Chondrocyte (in vitro differentiated cells): ENCODE results near the gene CELA2B. TPM values are rescaled to one million over a fixed set of nuclear protein-coding genes. Genes with fewer than 3 reads are reported as not detected.
"Not testable (repeated sequence)": the region's sequence is repeated elsewhere in the genome, so short reads cannot be mapped to it uniquely, and the experiment has no call there.

Experiments
- DNase-seq: peaks from one replicate; pipeline ENCODE4 v3.0.0; 2021; ENCODE audit warnings: mixed read lengths, low spot score
- H3K27ac Mint-ChIP-seq: one replicate; pipeline ENCODE4 v1.8.0; 2021; ENCODE audit warnings: mild to moderate bottlenecking, moderate library complexity, mixed read lengths; ENCODE audit not compliant: unreplicated experiment
- H3K27me3 Mint-ChIP-seq: 2 replicates; pipeline ENCODE4 v1.8.0; 2021; ENCODE audit warnings: low read depth, mixed read lengths
- H3K36me3 Mint-ChIP-seq: 2 replicates; pipeline ENCODE4 v1.8.0; 2021; ENCODE audit warnings: low read depth, mixed read lengths
- H3K4me1 Mint-ChIP-seq: 2 replicates; pipeline ENCODE4 v1.8.0; 2021; ENCODE audit warnings: low read depth, mild to moderate bottlenecking, mixed read lengths
- H3K4me3 Mint-ChIP-seq: one replicate; pipeline ENCODE4 v1.8.0; 2021; ENCODE audit warnings: mild to moderate bottlenecking, moderate library complexity, mixed read lengths; ENCODE audit not compliant: unreplicated experiment
- H3K9me3 Mint-ChIP-seq: 2 replicates; pipeline ENCODE4 v1.8.0; 2021; ENCODE audit warnings: low read depth, mixed read lengths
- CTCF ChIP-seq: fragments of 200-600 bp; sonication (generic); IDR thresholded peaks from 2 replicates; pipeline ENCODE4 v1.5.0; 2021; ENCODE audit warnings: antibody characterized with exemption, mild to moderate bottlenecking, moderate library complexity
- total RNA-seq: library from RNA; stranded (reverse); gene quantifications from 3 replicates; pipeline ENCODE4 v1.2.1, GENCODE V29; 2021

The CELA2B gene
- total RNA-seq, 1 donor from 2014 or later, result not detected

GRCh38 chr1:15472587-15472986 is 3.3 kb upstream of the CELA2B start:
- Mint-ChIP-seq H3K27ac (no peak overlapping the region), H3K36me3 (peaks cover 1% of the 10 kb centered on the region), H3K4me1 (no peaks in the 10 kb centered on the region), H3K4me3 (no peak overlapping the region), H3K9me3 (no peaks in the 10 kb centered on the region), H3K27me3 (no peaks in the 10 kb centered on the region)
- no peak for DNase-seq
- no peak for TF ChIP-seq CTCF

GRCh38 chr1:15476927-15477326 is 1.0 kb downstream of the CELA2B start:
- Mint-ChIP-seq H3K4me3 (no peak overlapping the region), H3K4me1 (no peaks in the 10 kb centered on the region), H3K27me3 (no peaks in the 10 kb centered on the region), H3K9me3 (no peaks in the 10 kb centered on the region), H3K27ac (no peak overlapping the region), H3K36me3 (no peaks in the 10 kb centered on the region)
- DNase-seq, result no peak
- TF ChIP-seq CTCF, result no peak

DNA sequence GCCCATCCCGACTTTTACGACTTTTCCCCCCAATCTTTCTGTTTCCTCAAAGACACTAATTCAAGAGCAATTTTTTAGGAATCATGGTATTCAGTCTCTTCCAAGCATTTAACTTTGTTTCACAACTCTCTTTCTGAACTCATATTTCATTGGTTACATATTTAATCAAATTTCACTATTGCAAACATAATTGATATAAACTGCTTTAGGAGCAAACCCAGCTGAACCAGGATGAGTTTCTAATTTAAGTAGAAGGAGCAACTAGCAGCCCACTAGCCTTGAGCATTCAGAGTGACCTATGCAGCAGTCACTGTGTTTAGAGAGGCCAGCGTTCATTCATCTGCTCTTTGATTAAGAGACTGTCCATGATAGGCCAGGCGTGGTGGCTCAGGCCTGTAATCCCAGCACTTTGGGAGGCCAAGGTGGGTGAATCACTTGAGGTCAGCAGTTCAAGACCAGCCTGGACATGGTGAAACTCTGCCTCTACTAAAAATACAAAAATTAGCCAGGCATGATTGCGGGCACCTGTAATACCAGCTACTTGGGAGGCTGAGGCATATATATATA is 1.8 kb downstream of the CELA2B start:
- no peak for TF ChIP-seq CTCF
- DNase-seq, result no peak
- Mint-ChIP-seq H3K4me1 (no peaks in the 10 kb centered on the region), H3K27ac (no peak overlapping the region), H3K36me3 (no peaks in the 10 kb centered on the region), H3K9me3 (no peaks in the 10 kb centered on the region), H3K27me3 (no peaks in the 10 kb centered on the region), H3K4me3 (no peak overlapping the region)

DNA sequence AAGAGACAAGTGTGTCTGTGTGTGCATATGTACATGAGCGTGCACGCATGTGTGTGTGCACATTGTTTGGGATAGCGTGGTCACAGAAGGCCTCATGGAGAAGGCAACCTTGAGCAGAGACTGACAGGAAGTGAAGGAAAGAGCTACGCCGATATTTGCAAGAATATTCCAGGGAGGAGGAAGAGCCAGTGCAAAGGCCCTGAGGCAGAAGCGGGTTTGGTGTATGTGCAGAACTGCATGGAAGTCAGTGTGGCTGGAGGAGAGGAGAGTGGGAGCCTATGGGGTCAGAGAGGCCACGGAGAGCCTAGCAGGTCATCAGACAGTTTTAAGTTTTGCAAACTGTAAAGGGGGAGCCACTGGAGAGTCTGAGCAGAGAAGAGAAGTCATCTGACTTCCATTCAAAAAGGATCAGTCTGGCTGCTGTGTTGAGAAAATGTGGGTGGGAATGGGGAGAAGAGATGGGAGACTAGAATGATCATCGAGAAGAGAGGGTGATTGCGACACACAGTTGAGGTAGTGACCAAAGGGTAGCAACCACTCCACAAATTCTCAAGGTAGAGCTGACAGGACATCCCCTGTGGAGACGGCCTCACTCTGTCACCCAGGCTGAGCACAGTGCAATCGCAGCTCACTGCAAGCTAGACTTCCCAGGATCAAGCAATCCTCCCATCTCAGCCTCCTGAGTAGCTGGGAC is 3.9 kb downstream of the CELA2B start:
- TF ChIP-seq CTCF, result no peak

DNA sequence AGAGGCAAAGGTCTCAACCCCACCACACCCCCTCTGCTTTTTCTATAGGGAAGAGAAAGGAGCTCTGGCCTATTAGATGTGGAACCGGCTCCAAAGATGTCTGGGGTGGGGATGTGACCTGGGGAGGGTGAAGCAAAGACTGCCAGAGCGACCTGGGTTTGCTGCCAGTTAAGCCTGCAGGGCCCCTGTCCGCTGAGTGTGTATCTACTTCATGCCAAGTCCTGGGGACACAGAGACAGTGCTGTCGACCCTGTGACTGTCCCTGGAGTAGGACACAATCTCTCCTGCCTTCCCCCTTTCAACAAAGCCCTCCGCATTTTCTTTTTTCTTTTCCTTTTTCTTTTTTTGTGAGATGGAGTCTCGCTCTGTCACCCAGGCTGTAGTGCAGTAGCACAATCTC is 6.6 kb downstream of the CELA2B start:
- H3K9me3 Mint-ChIP-seq, H3K27ac Mint-ChIP-seq, H3K4me1 Mint-ChIP-seq, DNase-seq, H3K36me3 Mint-ChIP-seq, H3K27me3 Mint-ChIP-seq, H3K4me3 Mint-ChIP-seq: not testable (repeated sequence)

More for the DNA sequence above, 3.9 kb downstream of the CELA2B start:
- no peak overlapping the region for H3K4me3 Mint-ChIP-seq
- no peaks in the 10 kb centered on the region for H3K36me3 Mint-ChIP-seq
- DNase-seq, result no peak
- H3K4me1 Mint-ChIP-seq, result no peaks in the 10 kb centered on the region
- H3K27me3 Mint-ChIP-seq, result no peaks in the 10 kb centered on the region
- H3K27ac Mint-ChIP-seq, result no peak overlapping the region
- no peaks in the 10 kb centered on the region for H3K9me3 Mint-ChIP-seq

GRCh38 chr1:15482983-15483543 is 7.2 kb downstream of the CELA2B start:
- H3K27ac Mint-ChIP-seq, DNase-seq, H3K4me3 Mint-ChIP-seq, H3K36me3 Mint-ChIP-seq, H3K4me1 Mint-ChIP-seq, H3K9me3 Mint-ChIP-seq, H3K27me3 Mint-ChIP-seq: not testable (repeated sequence)
